ENCODE measurements around the gene NPFF. TPM values are rescaled to one million over a fixed set of nuclear protein-coding genes. Genes with fewer than 3 reads are reported as not detected.

Gene NPFF
- total RNA-seq, 1 experiment from 2014 or later: not detected

GRCh38 chr12:53467082-53467481 lies 40.2 kb downstream of the NPFF start:
- peaks cover 92% of the 10 kb centered on the region for H4K20me1 ChIP-seq (ENCODE audit: insufficient read depth)
- DNase-seq: no peak
- ChIA-PET POLR2A (ENCODE audit: unreplicated experiment) (no interaction called here), CTCF (no interaction called here)
- TF ChIP-seq EZH2 (IDR thresholded peaks at IDR 0.05; ENCODE audit: low read depth) (no peak), CTCF (conservative IDR thresholded peaks at IDR 0.05) (no peak)
- H3K9me2 ChIP-seq (ENCODE audit: insufficient read depth): no peaks in the 10 kb centered on the region
- peaks cover 75% of the 10 kb centered on the region for H3K36me3 ChIP-seq (ENCODE audit: low read depth)
- no peak overlapping the region for H2AFZ ChIP-seq
- BruUV-seq (replicated peaks): no TSS peak
- intact Hi-C loops (cut with micrococcal nuclease; ENCODE audit: unreplicated experiment): no loop called here
- peaks cover 48% of the 10 kb centered on the region; the same call in 1 of the 2 replicates for H3K79me2 ChIP-seq (ENCODE audit: low read depth)
- H3F3A ChIP-seq (ENCODE audit: insufficient read depth, low read depth): peaks cover 88% of the 10 kb centered on the region
- H3K4me1 ChIP-seq (replicated peaks; ENCODE audit: insufficient read depth): no peaks in the 10 kb centered on the region
- no peaks in the 10 kb centered on the region for H3K27me3 ChIP-seq (ENCODE audit: insufficient read depth, low read depth)
- H3K4me2 ChIP-seq: no peak overlapping the region
- H3K27ac ChIP-seq: no peak overlapping the region
- no peaks in the 10 kb centered on the region for H3K9me3 ChIP-seq (ENCODE audit: insufficient read depth, low read depth)
- no peak overlapping the region for H3K4me3 ChIP-seq

GRCh38 chr12:53466640-53467039 lies 40.6 kb downstream of the NPFF start:
- Histone ChIP-seq H3K4me1 (replicated peaks; ENCODE audit: insufficient read depth) (no peaks in the 10 kb centered on the region), H3K79me2 (ENCODE audit: low read depth) (peaks cover 49% of the 10 kb centered on the region; the same call in 1 of the 2 replicates), H3K27me3 (ENCODE audit: insufficient read depth, low read depth) (no peaks in the 10 kb centered on the region), H3K4me3 (no peak overlapping the region), H3F3A (ENCODE audit: insufficient read depth, low read depth) (peaks cover 88% of the 10 kb centered on the region), H3K27ac (no peak overlapping the region), H3K4me2 (no peak overlapping the region), H2AFZ (no peak overlapping the region), H3K9me2 (ENCODE audit: insufficient read depth) (no peaks in the 10 kb centered on the region), H4K20me1 (ENCODE audit: insufficient read depth) (peaks cover 92% of the 10 kb centered on the region), H3K9me3 (ENCODE audit: insufficient read depth, low read depth) (no peaks in the 10 kb centered on the region), H3K36me3 (ENCODE audit: low read depth) (peaks cover 75% of the 10 kb centered on the region)
- BruUV-seq (replicated peaks): no TSS peak
- intact Hi-C loops (cut with micrococcal nuclease; ENCODE audit: unreplicated experiment): no loop called here
- ChIA-PET CTCF (no interaction called here), POLR2A (ENCODE audit: unreplicated experiment) (no interaction called here)
- no peak for DNase-seq
- TF ChIP-seq EZH2 (IDR thresholded peaks at IDR 0.05; ENCODE audit: low read depth): no peak
- TF ChIP-seq CTCF (conservative IDR thresholded peaks at IDR 0.05): no peak

GRCh38 chr12:53465679-53466078 lies 41.6 kb downstream of the NPFF start:
- Histone ChIP-seq H3K4me2 (no peak overlapping the region), H4K20me1 (ENCODE audit: insufficient read depth) (peaks cover 95% of the 10 kb centered on the region), H3K79me2 (ENCODE audit: low read depth) (peaks cover 55% of the 10 kb centered on the region), H3K9me3 (ENCODE audit: insufficient read depth, low read depth) (no peaks in the 10 kb centered on the region), H3K27me3 (ENCODE audit: insufficient read depth, low read depth) (no peaks in the 10 kb centered on the region), H2AFZ (no peak overlapping the region), H3K4me3 (no peak overlapping the region), H3K27ac (no peak overlapping the region), H3K9me2 (ENCODE audit: insufficient read depth) (no peaks in the 10 kb centered on the region), H3K4me1 (replicated peaks; ENCODE audit: insufficient read depth) (no peaks in the 10 kb centered on the region), H3K36me3 (ENCODE audit: low read depth) (peaks cover 83% of the 10 kb centered on the region), H3F3A (ENCODE audit: insufficient read depth, low read depth) (peaks cover 89% of the 10 kb centered on the region)
- CTCF ChIA-PET: no interaction called here
- POLR2A ChIA-PET (ENCODE audit: unreplicated experiment): no interaction called here
- DNase-seq: no peak
- intact Hi-C loops (cut with micrococcal nuclease; ENCODE audit: unreplicated experiment): no loop called here
- BruUV-seq (replicated peaks): no TSS peak
- no peak for TF ChIP-seq EZH2 (IDR thresholded peaks at IDR 0.05; ENCODE audit: low read depth)
- TF ChIP-seq CTCF (conservative IDR thresholded peaks at IDR 0.05): no peak

Data from PC-9 (cell line).